ENCODE data around the gene TMEM63C. TPM values are rescaled to one million over a fixed set of nuclear protein-coding genes. Genes with fewer than 3 reads are reported as not detected.

TMEM63C gene
- total RNA-seq, 1 experiment from 2014 or later = 5.2 TPM

DNA sequence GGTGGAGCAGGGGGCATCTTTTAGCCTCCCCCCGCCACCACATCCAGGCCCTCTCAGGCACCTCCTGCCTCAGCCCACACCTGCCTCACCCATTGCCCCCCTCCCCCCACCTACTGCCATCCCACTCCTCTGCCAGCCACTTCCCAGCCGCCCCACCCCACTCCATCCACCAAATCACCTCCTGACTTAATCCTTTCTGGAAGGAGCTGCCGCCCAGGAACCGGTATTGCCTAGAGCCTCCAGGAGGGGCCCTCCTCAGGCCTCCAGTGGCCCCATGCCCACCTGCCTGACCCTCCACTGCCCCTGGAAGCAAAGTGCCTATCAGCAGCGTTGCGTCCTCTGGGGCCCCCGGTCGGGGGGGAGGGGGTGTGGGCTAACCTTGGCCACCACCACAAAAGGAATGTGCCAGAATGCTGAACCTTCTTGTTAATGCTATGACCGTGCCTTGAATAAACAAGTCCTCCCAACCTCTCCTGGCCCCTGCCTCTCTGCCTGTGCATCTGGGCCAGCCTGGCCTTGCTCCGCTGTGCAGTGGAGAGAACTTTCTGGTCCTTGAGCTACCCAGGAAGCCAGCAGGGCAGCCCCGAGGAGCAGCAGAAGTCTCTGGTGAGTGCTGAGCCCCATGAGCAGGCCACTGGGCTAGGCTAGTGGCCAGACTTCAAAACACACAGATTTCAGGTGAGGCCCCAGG is 77.6 kb downstream of the TMEM63C start:
- H3K4me1 ChIP-seq = no peaks in the 10 kb centered on the region
- no peaks in the 10 kb centered on the region for H3K9me3 ChIP-seq (replicated peaks)
- H3K36me3 ChIP-seq = no peaks in the 10 kb centered on the region
- DNase-seq = no peak
- no peak overlapping the region for H3K27ac ChIP-seq
- no peaks in the 10 kb centered on the region for H3K27me3 ChIP-seq
- no peak overlapping the region for H3K4me3 ChIP-seq

GRCh38 chr14:77260199-77260598 is 78.6 kb downstream of the TMEM63C start:
- H3K4me3 ChIP-seq = no peak overlapping the region
- DNase-seq = no peak
- no peaks in the 10 kb centered on the region for H3K9me3 ChIP-seq (replicated peaks)
- no peak overlapping the region for H3K27ac ChIP-seq
- H3K36me3 ChIP-seq = no peaks in the 10 kb centered on the region
- no peaks in the 10 kb centered on the region for H3K27me3 ChIP-seq
- H3K4me1 ChIP-seq = no peaks in the 10 kb centered on the region

DNA sequence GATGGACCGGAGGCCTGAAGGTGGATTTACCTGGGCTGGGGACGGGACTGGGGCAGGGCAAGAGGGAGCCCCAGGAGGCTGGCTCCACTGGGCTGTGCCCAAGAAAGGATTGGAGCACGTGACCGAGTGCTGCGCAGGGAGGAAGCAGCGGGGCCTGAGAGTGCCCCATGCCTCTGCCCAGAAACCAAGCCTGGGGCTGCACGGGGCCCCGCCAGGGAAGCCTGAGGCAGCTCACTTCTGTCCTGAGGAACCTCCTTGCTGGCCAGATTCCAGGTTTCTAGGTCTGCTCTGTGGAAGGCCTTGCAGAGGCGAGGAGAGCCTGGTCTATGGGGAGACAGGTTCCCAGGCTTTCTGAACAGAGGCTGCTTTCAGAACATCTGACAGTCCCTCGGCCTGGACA is 79.0 kb downstream of the TMEM63C start:
- Histone ChIP-seq H3K9me3 (replicated peaks) (no peaks in the 10 kb centered on the region), H3K4me1 (no peaks in the 10 kb centered on the region), H3K4me3 (no peak overlapping the region), H3K36me3 (no peaks in the 10 kb centered on the region), H3K27ac (no peak overlapping the region), H3K27me3 (no peaks in the 10 kb centered on the region)
- DNase-seq = peak; percentile 37 to 55

GRCh38 chr14:77264466-77265186 is 83.0 kb downstream of the TMEM63C start:
- Histone ChIP-seq H3K4me1 (0 out of 2 replicates have a peak, but pooled peaks cover 2% of the 10 kb centered on the region), H3K27ac (no peak overlapping the region), H3K4me3 (no peak overlapping the region), H3K27me3 (no peaks in the 10 kb centered on the region), H3K9me3 (replicated peaks) (no peaks in the 10 kb centered on the region), H3K36me3 (no peaks in the 10 kb centered on the region)
- DNase-seq = no peak

DNA sequence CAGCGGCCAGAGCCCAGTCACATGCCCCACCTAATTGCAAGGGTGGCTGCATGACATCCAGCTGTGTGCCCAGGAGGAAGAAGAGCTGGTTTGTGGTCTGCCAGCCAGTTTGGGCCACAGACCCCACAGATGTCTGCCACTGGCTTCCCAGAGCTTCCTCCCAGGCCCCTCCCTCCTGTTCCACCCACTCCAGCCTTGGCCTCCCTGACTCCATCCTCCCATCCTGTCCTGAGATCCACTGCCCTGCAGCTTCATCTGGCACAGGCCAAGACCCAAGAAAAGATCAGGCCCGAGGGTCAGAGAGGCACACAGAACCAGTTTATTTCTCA is 83.6 kb downstream of the TMEM63C start:
- DNase-seq = no peak
- H3K9me3 ChIP-seq (replicated peaks) = no peaks in the 10 kb centered on the region
- no peak overlapping the region for H3K27ac ChIP-seq
- no peak overlapping the region for H3K4me3 ChIP-seq
- 0 out of 2 replicates have a peak, but pooled peaks cover 2% of the 10 kb centered on the region for H3K4me1 ChIP-seq
- no peaks in the 10 kb centered on the region for H3K36me3 ChIP-seq
- H3K27me3 ChIP-seq = no peaks in the 10 kb centered on the region

- Histone ChIP-seq H3K4me1 (0 out of 2 replicates have a peak, but pooled peaks cover 2% of the 10 kb centered on the region), H3K27ac (no peak overlapping the region)
Observed at GRCh38 chr14:77265561-77266335, 84.2 kb downstream of the TMEM63C start.

GRCh38 chr14:77266336-77266735 is 84.7 kb downstream of the TMEM63C start:
- Histone ChIP-seq H3K27me3 (no peaks in the 10 kb centered on the region), H3K4me1 (0 out of 2 replicates have a peak, but pooled peaks cover 2% of the 10 kb centered on the region), H3K9me3 (replicated peaks) (no peaks in the 10 kb centered on the region), H3K27ac (no peak overlapping the region), H3K4me3 (no peak overlapping the region), H3K36me3 (no peaks in the 10 kb centered on the region)
- DNase-seq = no peak

More at GRCh38 chr14:77265561-77266335, 84.2 kb downstream of the TMEM63C start:
- Histone ChIP-seq H3K9me3 (replicated peaks) (no peaks in the 10 kb centered on the region), H3K27me3 (no peaks in the 10 kb centered on the region), H3K4me3 (no peak overlapping the region), H3K36me3 (no peaks in the 10 kb centered on the region)
- DNase-seq = no peak

GRCh38 chr14:77267937-77268699 is 86.5 kb downstream of the TMEM63C start:
- H3K27ac ChIP-seq = no peak overlapping the region
- H3K9me3 ChIP-seq (replicated peaks) = no peaks in the 10 kb centered on the region
- no peaks in the 10 kb centered on the region for H3K36me3 ChIP-seq
- H3K4me1 ChIP-seq = 0 out of 2 replicates have a peak, but pooled peaks cover 2% of the 10 kb centered on the region
- no peaks in the 10 kb centered on the region for H3K27me3 ChIP-seq
- H3K4me3 ChIP-seq = no peak overlapping the region
- no peak for DNase-seq

DNA sequence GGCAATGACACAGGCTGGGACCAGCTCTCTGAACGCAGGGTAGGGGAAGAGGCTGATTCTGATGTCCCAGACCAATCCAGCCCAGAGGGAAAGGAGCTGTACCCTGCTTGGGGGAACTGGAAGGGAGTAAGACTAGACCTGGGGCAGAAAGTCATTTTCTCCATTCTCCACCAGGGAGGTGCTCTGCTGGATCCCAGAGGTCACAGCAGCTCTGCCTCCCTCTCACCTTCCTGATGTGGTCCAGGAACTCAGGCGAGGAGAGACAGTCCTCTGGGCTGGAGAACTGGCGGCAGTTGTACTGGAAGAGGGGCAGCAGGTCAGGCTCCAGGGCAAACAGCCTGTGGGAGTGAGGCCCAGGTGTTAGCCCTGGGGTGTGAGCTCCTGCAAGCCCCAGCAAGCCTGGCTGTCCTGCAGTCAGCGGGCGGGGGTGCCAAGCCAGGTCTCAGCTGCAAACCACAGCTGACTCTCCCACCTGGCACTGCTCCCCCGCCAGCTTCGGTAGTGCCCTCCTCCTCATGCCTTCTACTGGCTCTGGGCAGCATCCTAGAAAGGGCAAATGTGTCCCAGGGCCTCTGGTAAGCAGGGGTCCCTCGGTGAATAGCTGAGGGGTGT is 87.5 kb downstream of the TMEM63C start:
- H3K4me1 ChIP-seq = 0 out of 2 replicates have a peak, but pooled peaks cover 2% of the 10 kb centered on the region
- H3K4me3 ChIP-seq = no peak overlapping the region
- no peak overlapping the region for H3K27ac ChIP-seq
- no peaks in the 10 kb centered on the region for H3K36me3 ChIP-seq
- no peaks in the 10 kb centered on the region for H3K27me3 ChIP-seq
- H3K9me3 ChIP-seq (replicated peaks) = no peaks in the 10 kb centered on the region
- DNase-seq = peak; percentile 42 to 50

DNA sequence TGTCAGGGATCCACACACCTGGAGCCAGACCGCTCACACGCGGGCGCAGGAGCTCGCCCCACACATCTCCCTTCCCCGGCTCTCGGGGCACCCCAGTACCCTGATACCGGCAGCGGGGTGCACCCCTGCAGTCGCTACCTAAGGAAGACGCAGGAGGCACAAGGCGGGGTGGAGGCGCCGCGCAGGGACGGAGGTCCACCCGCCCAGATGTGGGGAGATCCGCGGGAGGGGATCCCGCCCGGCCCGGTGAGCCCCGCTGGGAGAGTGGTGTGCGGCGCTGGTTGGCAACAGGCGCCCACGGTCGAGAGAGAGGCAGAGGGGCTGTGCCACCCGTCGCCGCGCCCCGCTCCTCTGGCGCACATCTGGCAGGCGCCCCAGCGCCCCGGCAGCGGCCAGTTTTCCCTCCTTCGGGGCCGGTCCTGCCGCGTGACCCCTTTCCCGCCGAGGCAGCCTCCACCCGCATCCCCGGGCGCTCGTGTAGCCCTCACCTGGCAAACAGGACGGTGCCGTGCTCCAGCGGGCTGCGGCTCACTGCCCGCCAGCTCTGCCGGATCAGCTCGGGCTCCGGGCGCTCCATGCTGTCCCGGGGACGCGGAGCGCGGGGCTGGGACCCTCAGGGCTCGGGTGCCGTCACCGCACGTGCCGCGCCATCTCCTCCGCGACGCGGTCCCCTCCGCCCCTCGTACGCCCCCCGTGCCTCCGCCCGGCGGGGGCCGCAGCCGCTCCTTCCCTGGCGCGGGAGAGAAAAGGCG is 88.9 kb downstream of the TMEM63C start:
- H3K27me3 ChIP-seq = no peaks in the 10 kb centered on the region
- no peak for DNase-seq
- 0 out of 2 replicates have a peak, but pooled peaks cover 2% of the 10 kb centered on the region for H3K4me1 ChIP-seq
- no peak overlapping the region for H3K4me3 ChIP-seq
- no peaks in the 10 kb centered on the region for H3K36me3 ChIP-seq
- H3K27ac ChIP-seq = no peak overlapping the region
- H3K9me3 ChIP-seq (replicated peaks) = no peaks in the 10 kb centered on the region

DNA sequence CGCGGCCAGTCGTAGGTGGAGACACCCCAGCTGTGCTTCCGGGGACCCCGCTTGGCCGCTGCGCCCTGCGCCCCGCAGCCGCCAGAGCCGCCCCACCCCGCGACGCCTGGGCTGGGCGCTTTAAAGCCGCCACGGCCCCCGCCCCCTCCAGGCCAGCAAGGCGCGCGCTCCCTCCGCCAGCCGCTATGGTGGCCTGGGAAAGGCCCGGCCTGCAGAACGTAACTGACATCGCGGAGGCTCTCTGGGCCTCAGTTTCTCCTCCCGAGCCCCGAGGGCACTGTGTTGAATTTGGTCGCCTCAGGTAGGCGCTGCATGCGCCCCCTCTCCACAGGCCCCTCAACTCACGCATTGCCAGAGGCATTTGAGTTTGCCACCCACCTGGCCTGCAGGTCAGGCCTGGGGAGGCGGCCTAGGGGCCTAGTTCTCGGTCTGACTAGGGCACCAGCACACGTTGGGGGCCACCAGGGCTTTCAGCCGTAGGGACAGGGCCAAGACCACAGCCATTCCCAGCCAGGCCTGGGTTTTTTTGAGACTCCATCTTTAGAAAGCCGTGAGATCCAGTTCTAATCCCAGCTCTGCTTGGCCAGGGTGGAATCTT is 89.6 kb downstream of the TMEM63C start, which contains the start of gene NGB:
Gene NGB, minus strand, starts transcription at position 94 of the 598 bp plus-strand sequence. CDS start 269 bp downstream, outside the sequence.
- Histone ChIP-seq H3K27me3 (no peaks in the 10 kb centered on the region), H3K27ac (no peak within 1 kb of the TSS), H3K4me1 (0 out of 2 replicates have a peak, but pooled peaks cover 2% of the 10 kb centered on the region), H3K4me3 (no peak within 1 kb of the TSS), H3K9me3 (replicated peaks) (no peaks in the 10 kb centered on the region), H3K36me3 (no peaks in the 10 kb centered on the region)
- DNase-seq = no peak

- Histone ChIP-seq H3K4me3 (no peak overlapping the region), H3K36me3 (no peaks in the 10 kb centered on the region), H3K9me3 (replicated peaks) (no peaks in the 10 kb centered on the region), H3K27me3 (no peaks in the 10 kb centered on the region), H3K4me1 (0 out of 2 replicates have a peak, but pooled peaks cover 2% of the 10 kb centered on the region), H3K27ac (no peak overlapping the region)
- no peak for DNase-seq
Observed at GRCh38 chr14:77272261-77272660, 90.7 kb downstream of the TMEM63C start.

DNA sequence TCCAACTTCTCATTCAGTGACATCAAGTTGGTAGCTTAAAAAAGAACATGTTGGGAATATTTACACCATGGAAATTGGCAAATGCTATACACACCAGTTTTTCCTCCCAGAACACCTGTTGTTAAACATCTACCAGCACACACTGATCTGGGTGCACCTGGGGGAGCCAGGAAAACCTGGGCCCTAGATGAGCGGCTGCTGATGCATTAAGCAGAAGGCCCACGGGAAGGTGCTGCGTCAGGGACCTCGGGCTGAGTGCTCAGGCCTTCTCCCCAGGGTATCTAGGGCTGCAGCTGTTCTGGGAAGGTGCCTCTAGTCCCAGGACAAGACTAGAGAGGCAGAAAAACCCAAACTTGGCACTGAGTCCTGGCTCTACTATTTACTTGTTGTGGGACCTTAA is 92.2 kb downstream of the TMEM63C start:
- Histone ChIP-seq H3K9me3 (replicated peaks) (no peaks in the 10 kb centered on the region), H3K27me3 (no peaks in the 10 kb centered on the region), H3K27ac (no peak overlapping the region), H3K4me1 (0 out of 2 replicates have a peak, but pooled peaks cover 2% of the 10 kb centered on the region), H3K4me3 (no peak overlapping the region), H3K36me3 (no peaks in the 10 kb centered on the region)
- no peak for DNase-seq

Measured in SJCRH30 (cell line).